IPS-18a (cell line): ENCODE results near the gene LTB4R2.

Experiments
- H3K27ac ChIP-seq: one replicate; pipeline ENCODE4 v1.5.1; 2013; ENCODE audit warnings: low read length
- H3K27me3 ChIP-seq: one replicate; pipeline ENCODE4 v1.6.1; 2013; ENCODE audit warnings: mild to moderate bottlenecking, low read length; ENCODE audit not compliant: control insufficient read depth, insufficient read depth
- H3K36me3 ChIP-seq: one replicate; pipeline ENCODE4 v1.6.1; 2013; ENCODE audit warnings: low read depth, low read length; ENCODE audit not compliant: control insufficient read depth
- H3K4me1 ChIP-seq: one replicate; pipeline ENCODE4 v1.6.1; 2013; ENCODE audit warnings: low read depth, low read length; ENCODE audit not compliant: control insufficient read depth
- H3K4me3 ChIP-seq: one replicate; pipeline ENCODE4 v1.5.1; 2013; ENCODE audit warnings: low read length
- H3K9ac ChIP-seq: one replicate; pipeline ENCODE4 v1.6.1; 2013; ENCODE audit warnings: mild to moderate bottlenecking, low read length, moderate library complexity
- H3K9me3 ChIP-seq: one replicate; pipeline ENCODE4 v1.6.1; 2013; ENCODE audit warnings: low read depth, low read length; ENCODE audit not compliant: control insufficient read depth

LTB4R2 gene

DNA sequence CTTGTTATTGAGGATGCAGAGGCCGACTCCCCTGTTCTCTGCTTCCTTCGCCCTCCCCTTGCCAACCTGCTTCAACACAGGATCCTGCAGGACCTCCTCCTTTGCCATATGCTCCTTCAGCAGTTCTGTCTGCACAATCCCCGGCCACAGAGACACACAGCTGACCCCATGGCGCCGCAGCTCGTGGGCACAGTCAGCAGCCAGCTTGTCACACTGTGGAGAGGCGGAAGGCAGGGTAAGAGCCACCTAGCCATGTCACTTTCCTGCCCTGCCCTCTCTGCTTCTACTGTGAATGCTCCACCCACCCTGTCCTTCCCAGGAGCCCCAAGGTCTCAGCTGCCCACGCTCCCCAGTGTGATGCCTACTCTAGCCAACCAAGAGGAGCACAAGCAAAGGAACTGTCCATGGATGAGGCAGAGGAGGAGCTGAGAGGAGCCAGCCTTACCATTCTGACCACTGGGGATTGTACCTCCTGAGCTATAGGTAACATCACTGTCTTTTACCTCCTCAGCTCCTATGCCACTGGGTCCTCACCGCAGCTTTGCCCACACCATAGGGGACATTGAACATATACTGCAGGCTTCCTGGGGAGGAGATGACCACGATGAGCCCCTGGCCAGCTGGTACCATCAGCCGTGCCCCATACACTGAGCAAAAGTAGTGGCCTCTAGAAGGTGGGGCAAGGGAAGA lies 17.7 kb upstream of the LTB4R2 start:
- Histone ChIP-seq H3K9ac (no peak overlapping the region), H3K27ac (no peak overlapping the region), H3K4me3 (no peak overlapping the region), H3K9me3 (no peaks in the 10 kb centered on the region), H3K36me3 (peaks cover 14% of the 10 kb centered on the region), H3K4me1 (no peaks in the 10 kb centered on the region), H3K27me3 (no peaks in the 10 kb centered on the region)

DNA sequence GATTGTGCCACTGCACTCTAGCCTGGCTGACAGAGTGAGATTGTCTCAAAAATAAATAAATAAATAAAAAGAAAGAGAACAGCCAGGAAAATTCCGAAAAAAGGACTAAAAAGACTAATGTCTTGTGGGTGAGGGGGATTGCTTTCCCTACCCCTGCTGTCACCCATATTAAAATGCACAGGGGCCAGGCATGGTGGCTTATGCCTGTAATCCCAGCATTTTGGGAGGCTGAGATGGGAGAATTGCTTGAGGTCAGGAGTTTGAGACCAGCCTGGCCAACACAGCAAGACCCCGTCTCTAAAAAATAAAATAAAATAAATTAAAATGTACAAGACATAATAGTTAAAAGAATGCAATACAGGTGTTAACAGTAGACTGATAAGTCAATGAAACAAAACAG lies 16.4 kb upstream of the LTB4R2 start:
- Histone ChIP-seq H3K4me3 (no peak overlapping the region), H3K9me3 (no peaks in the 10 kb centered on the region), H3K27ac (no peak overlapping the region), H3K4me1 (no peaks in the 10 kb centered on the region), H3K9ac (no peak overlapping the region), H3K27me3 (no peaks in the 10 kb centered on the region), H3K36me3 (peaks cover 14% of the 10 kb centered on the region)

DNA sequence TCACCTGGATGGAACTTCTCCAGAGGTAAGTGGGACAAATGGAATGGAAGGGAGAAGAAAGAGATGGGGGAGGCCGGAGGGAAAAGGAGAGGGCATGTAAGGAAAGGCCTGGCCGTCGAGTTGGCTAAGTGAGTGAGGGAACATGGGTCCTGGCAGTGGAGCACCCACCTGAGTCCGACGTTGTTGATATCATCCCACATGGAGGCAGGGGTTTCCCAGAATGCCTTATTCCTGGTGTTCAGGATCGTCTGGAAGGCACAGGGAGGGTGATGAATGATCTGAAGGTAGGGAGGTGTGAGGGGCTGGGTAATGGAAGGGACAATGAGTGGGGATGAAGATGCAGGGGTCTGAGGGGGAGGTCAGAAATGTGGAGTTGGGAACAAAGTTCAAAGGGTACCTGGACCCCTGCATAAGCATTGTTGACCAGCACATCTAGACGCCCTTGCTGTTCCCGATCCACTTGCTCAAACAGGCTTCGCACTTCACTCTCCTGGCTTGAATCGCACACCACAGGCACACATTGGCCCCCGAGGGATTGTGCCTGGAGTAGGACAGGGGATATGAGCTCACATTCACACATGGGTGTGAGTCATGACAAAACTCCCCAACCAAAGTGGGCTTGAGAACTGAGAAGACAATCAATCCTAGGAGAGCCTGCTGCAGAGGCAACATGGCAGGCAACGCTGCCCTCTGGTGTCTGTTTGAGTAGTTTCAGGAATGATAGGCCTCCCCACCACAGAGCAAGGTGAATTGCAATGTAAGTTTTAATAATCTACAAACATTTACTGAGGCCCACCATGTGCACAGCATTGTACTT lies 13.4 kb upstream of the LTB4R2 start:
- no peak overlapping the region for H3K9ac ChIP-seq
- peaks cover 7% of the 10 kb centered on the region for H3K36me3 ChIP-seq
- H3K4me3 ChIP-seq = no peak overlapping the region
- no peak overlapping the region for H3K27ac ChIP-seq
- no peaks in the 10 kb centered on the region for H3K4me1 ChIP-seq
- H3K27me3 ChIP-seq = no peaks in the 10 kb centered on the region
- no peaks in the 10 kb centered on the region for H3K9me3 ChIP-seq

DNA sequence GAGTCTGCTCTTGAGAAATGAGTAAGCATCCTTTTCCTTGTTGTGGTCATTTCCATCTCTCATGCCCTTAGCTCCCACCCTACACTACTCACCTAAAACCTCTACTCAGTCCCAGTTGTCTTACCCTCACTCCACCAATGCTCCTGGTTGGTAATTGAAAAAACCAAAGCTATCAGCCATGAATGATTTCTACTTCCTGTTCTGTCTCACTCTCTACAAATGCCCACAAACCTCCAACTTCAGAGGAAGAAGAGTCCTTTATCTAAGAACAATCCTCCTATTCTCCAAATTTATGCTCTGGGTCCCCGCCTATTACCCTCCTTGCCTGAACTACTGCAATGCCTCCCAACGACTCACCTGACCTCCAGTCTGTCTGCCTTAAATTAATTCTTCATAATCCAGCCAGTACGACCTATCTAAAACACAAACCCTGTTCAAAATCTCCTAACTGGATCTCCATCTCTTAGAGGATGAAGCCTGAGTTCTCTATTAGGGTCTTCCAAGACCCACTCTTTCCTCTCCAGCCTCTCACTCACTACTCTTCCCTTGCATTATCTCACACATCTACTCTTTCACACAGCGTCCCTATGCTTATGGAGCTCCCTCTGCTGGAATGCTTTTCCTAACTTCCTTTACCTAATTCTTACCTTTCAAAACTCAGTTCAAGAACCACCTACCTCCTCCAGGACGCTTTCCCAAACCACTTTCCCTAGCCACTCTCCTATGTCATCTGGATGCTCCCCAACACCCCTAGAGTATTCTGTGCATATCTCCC lies 12.6 kb upstream of the LTB4R2 start:
- H3K27me3 ChIP-seq = no peaks in the 10 kb centered on the region
- H3K9ac ChIP-seq = no peak overlapping the region
- no peak overlapping the region for H3K27ac ChIP-seq
- no peak overlapping the region for H3K4me3 ChIP-seq
- H3K36me3 ChIP-seq = peaks cover 15% of the 10 kb centered on the region
- H3K9me3 ChIP-seq = no peaks in the 10 kb centered on the region
- no peaks in the 10 kb centered on the region for H3K4me1 ChIP-seq

DNA sequence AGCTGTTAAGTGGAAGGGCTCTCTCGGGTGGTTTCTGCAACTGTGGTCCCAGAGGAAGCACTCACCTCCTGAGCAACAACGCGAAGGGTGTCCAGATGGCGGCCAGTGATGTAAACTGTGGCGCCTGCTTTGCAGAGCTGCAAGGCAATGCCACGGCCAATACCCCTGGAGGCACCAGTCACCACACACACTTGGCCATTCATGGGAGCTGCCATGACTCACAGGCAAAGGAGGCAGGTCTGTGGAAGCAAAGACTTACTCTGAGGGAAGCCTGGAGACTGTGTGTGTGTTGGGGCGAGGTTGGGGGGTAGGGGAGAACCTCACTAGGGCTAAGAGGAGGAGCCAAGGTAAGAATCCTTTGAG lies 11.1 kb upstream of the LTB4R2 start:
- Histone ChIP-seq H3K27me3 (no peaks in the 10 kb centered on the region), H3K4me1 (no peaks in the 10 kb centered on the region), H3K27ac (no peak overlapping the region), H3K4me3 (peak overlapping the region; percentile 89), H3K9me3 (no peaks in the 10 kb centered on the region), H3K9ac (peak overlapping the region; percentile 73), H3K36me3 (peaks cover 29% of the 10 kb centered on the region)

DNA sequence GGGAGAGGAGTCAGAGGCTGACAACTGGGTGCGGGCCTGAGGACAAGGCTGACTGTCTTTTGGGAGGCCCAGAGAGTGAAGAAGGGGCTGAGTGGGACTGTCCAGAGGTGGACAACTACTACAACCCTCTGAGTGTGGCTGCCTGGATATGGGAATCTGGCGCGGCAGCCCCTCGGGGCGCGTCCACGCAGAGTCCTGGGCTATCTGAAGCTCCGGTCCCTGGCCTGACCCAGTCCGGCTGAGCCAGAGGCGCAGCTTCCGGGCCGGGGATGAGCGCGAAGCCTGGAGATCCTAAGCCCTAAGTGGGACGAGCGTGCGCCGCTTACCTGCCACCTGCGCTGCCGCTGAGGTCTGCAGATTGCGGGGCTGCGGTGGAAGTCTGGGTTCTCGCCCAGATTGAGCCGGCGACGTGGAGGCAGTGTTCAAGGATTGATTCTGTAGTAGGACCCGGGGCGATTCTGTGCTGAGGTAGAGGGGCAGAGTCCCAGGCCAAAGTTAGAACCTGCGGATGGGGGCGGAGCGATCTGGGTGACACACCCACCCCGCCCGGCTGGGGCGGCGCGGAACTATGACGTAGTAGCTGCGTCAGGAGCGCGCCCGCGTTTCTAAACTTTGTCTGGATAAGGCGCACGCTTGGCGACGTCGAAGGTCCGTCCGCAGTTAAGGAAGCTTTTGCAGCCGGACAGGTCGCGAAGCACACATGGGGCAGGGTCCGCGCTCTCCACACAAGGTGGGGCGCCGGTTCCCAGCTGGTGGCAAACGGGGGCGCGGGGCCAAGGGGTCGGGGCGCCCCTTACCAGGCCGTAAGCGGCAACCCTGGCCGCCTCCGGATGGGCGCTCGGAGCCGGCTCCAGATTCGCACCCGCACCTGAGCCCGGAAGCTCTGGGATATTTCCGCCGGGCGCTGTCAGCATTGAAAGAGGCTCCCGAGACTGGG lies 10.4 kb upstream of the LTB4R2 start, which contains the start of the genes DHRS1 and NOP9:
TSS of gene DHRS1 (minus strand) at position 526 of the 937 bp plus-strand sequence. CDS start 674 bp downstream, outside the sequence.
TSS of gene NOP9 (plus strand) at position 596 of the 937 bp plus-strand sequence. CDS start at position 701, 105 bp downstream.
- H3K27ac ChIP-seq = no peak within 1 kb of the TSS

DNA sequence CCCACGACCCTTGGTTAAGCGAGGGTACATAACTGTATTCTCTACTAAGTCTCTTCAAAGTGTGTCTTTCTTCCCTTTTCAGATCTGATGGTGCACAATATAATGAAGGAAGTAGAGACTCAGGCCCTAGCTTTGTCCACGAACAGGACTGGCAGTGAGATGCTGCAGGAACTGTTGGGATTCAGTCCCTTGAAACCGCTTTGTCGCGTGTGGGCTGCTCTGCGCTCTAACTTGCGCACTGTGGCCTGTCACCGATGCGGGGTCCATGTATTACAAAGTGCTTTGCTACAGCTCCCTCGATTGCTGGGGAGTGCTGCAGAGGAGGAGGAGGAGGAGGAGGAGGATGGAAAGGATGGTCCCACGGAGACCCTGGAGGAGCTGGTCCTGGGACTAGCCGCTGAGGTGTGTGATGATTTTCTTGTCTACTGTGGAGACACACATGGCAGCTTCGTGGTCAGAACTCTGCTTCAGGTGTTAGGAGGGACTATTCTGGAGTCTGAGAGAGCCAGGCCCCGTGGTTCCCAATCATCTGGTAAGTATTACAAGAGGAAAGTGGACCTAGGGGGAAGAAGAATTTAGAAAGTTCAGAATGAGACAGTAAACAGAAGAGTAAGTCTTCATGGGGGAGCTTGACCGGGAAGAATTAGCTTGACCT lies 9.5 kb upstream of the LTB4R2 start:
- Histone ChIP-seq H3K27me3 (no peaks in the 10 kb centered on the region), H3K36me3 (peaks cover 44% of the 10 kb centered on the region), H3K9ac (peak overlapping the region; percentile 73), H3K4me3 (peak overlapping the region; percentile 89), H3K9me3 (no peaks in the 10 kb centered on the region), H3K27ac (no peak overlapping the region), H3K4me1 (no peaks in the 10 kb centered on the region)

More for the DNA sequence above, 10.4 kb upstream of the LTB4R2 start, which contains the start of the genes DHRS1 and NOP9:
- Histone ChIP-seq H3K4me3 (peak within 1 kb of the TSS; percentile 89), H3K9me3 (no peaks in the 10 kb centered on the region), H3K4me1 (no peaks in the 10 kb centered on the region), H3K36me3 (peaks cover 36% of the 10 kb centered on the region), H3K9ac (peak within 1 kb of the TSS; percentile 73), H3K27me3 (no peaks in the 10 kb centered on the region)

DNA sequence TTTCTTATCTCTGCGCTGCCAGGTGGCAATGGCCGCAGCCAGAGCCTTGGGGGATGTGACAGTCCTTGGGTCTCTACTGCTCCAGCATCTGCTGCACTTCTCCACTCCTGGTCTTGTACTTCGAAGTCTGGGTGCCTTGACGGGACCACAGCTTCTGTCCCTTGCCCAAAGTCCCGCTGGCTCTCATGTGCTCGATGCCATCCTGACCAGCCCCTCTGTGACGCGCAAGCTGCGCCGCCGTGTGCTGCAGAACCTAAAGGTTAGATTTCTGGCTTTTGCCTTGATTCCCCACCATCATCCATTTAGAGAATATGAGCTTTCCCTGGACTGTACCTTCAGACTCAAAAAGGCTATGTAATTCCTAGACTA lies 5.9 kb upstream of the LTB4R2 start:
- Histone ChIP-seq H3K4me1 (no peaks in the 10 kb centered on the region), H3K4me3 (no peak overlapping the region), H3K9me3 (no peaks in the 10 kb centered on the region), H3K27ac (no peak overlapping the region), H3K27me3 (no peaks in the 10 kb centered on the region), H3K36me3 (peaks cover 55% of the 10 kb centered on the region), H3K9ac (no peak overlapping the region)

DNA sequence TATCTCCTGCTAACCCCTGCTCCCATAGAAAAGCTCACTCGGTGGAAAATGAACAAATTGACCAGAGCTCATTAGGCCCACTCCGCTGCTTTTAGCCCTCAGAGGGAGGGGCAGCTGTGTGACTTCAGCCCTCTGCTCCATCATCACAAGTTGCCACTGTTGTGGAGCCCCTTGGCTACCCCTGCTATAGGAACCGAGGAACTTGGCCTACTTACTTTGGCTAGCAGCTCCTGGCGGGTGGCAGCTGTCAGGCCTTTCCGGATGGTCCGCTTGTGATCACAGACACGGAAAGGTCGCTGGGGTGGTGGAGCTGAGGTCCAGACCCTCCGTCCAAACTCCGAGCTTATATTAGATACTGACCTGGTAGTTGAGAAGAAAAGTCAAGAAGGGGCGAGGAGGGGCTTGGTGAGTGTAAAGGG lies 2.8 kb upstream of the LTB4R2 start:
- no peaks in the 10 kb centered on the region for H3K27me3 ChIP-seq
- no peak overlapping the region for H3K9ac ChIP-seq
- H3K36me3 ChIP-seq = peaks cover 50% of the 10 kb centered on the region
- no peak overlapping the region for H3K4me3 ChIP-seq
- H3K27ac ChIP-seq = no peak overlapping the region
- no peaks in the 10 kb centered on the region for H3K9me3 ChIP-seq
- H3K4me1 ChIP-seq = no peaks in the 10 kb centered on the region

DNA sequence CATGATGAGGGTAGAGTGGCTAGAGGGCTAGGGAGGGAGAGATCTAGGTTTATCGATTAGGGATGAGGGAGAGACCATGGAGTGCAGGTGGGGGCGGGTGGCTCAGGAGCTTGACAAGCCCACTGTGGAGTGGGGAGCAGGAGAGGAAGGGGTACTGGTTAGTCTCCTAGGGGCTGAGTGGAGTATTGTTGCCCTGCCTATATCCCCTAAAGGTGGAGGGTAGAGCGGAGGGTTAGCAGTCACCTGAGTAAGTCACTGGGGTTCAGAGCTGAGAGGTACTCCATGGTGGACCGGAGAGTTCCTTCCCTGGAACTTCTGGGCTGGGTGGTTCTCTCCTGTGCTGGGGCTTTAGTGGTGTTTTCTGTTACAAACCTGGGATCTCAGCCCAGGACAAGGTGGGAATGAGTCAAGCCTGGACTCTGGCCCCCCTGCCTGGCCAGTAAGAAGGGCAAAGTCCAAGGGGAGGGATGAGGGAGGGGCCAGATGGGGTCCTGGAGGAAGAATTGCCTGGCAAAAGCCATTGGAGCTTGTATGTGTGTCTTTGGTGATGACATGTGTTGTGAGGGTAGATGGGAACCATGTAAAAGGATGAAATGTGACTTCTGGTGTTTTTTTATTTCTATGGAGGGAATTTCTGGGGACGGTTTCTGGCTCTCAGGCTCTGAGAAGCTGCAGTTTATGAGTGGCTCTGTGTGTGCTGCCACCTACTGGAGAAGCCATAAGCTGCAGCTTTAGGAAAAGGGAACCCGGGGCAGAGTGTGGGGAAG lies 2.2 kb upstream of the LTB4R2 start, which contains the start of gene CIDEB:
TSS of gene CIDEB (minus strand) at position 403 of the 767 bp plus-strand sequence. CDS start at position 284, 119 bp downstream.
- no peak within 1 kb of the TSS for H3K4me3 ChIP-seq
- H3K27ac ChIP-seq = no peak within 1 kb of the TSS
- no peaks in the 10 kb centered on the region for H3K27me3 ChIP-seq
- no peaks in the 10 kb centered on the region for H3K4me1 ChIP-seq
- no peak within 1 kb of the TSS for H3K9ac ChIP-seq
- no peaks in the 10 kb centered on the region for H3K9me3 ChIP-seq
- peaks cover 44% of the 10 kb centered on the region for H3K36me3 ChIP-seq
